H9 (cell line): ENCODE data around the gene ABCG4. TPM values are rescaled to one million over a fixed set of nuclear protein-coding genes. Genes with fewer than 3 reads are reported as not detected.

ENCODE experiments used
- DNase-seq: peaks from one replicate; pipeline ENCODE4 v3.0.0-alpha.2; 2017
- H2AFZ ChIP-seq: one replicate; pipeline ENCODE4 v1.6.1; 2013; ENCODE audit warnings: mild to moderate bottlenecking, low read length, control low read depth, moderate library complexity
- H2AK5ac ChIP-seq: 2 replicates; pipeline ENCODE4 v1.6.1; 2013; ENCODE audit warnings: low read length, control low read depth, mixed read lengths; ENCODE audit not compliant: insufficient read length
- H2BK120ac ChIP-seq: one replicate; pipeline ENCODE4 v1.6.1; 2013; ENCODE audit warnings: low read depth, mild to moderate bottlenecking, low read length, control low read depth, inconsistent platforms; ENCODE audit not compliant: poor library complexity, severe bottlenecking
- H2BK12ac ChIP-seq: 2 replicates; pipeline ENCODE4 v1.6.1; 2013; ENCODE audit warnings: low read length, control low read depth, mixed read lengths, low read depth; ENCODE audit not compliant: insufficient read length
- H2BK15ac ChIP-seq: 2 replicates; pipeline ENCODE4 v1.6.1; 2013; ENCODE audit warnings: low read depth, low read length, control low read depth
- H2BK20ac ChIP-seq: one replicate; pipeline ENCODE4 v1.6.1; 2013; ENCODE audit warnings: low read depth, mild to moderate bottlenecking, low read length, control low read depth, inconsistent platforms; ENCODE audit not compliant: poor library complexity, severe bottlenecking
- H2BK5ac ChIP-seq: 2 replicates; pipeline ENCODE4 v1.6.1; 2013; ENCODE audit warnings: low read length, control low read depth, mixed read lengths; ENCODE audit not compliant: insufficient read length
- H3K14ac ChIP-seq: 2 replicates; pipeline ENCODE4 v1.6.1; 2013; ENCODE audit warnings: low read length, control low read depth; ENCODE audit not compliant: insufficient read depth
- H3K18ac ChIP-seq: 2 replicates; pipeline ENCODE4 v1.6.1; 2013; ENCODE audit warnings: low read depth, mild to moderate bottlenecking, mixed read lengths, low read length, control low read depth; ENCODE audit not compliant: insufficient read length
- H3K23ac ChIP-seq: 2 replicates; pipeline ENCODE4 v1.6.1; 2013; ENCODE audit warnings: low read length, control low read depth, mixed read lengths, low read depth; ENCODE audit not compliant: insufficient read length
- H3K23me2 ChIP-seq: 2 replicates; pipeline ENCODE4 v1.6.1; 2013; ENCODE audit warnings: low read depth, mild to moderate bottlenecking, mixed read lengths, low read length, control low read depth; ENCODE audit not compliant: insufficient read length, poor library complexity, severe bottlenecking
- H3K27ac ChIP-seq: 2 replicates; pipeline ENCODE4 v1.5.1; 2013; ENCODE audit warnings: low read length, control low read depth, mixed read lengths, low read depth; ENCODE audit not compliant: insufficient read length
- H3K27me3 ChIP-seq: 2 replicates; pipeline ENCODE4 v1.6.1; 2013; ENCODE audit warnings: low read length, control low read depth, inconsistent platforms; ENCODE audit not compliant: insufficient read depth
- H3K4ac ChIP-seq: 2 replicates; pipeline ENCODE4 v1.6.1; 2013; ENCODE audit warnings: low read depth, mild to moderate bottlenecking, control low read depth, inconsistent platforms, low read length, moderate library complexity
- H3K4me1 ChIP-seq: 2 replicates; pipeline ENCODE4 v1.6.1; 2013; ENCODE audit warnings: low read length, control low read depth, inconsistent platforms; ENCODE audit not compliant: insufficient read depth
- H3K4me2 ChIP-seq: 2 replicates; pipeline ENCODE4 v1.6.1; 2013; ENCODE audit warnings: low read length, control low read depth, mixed read lengths; ENCODE audit not compliant: insufficient read length, insufficient read depth
- H3K56ac ChIP-seq: 2 replicates; pipeline ENCODE4 v1.6.1; 2013; ENCODE audit warnings: low read depth, mild to moderate bottlenecking, mixed read lengths, low read length, control low read depth; ENCODE audit not compliant: insufficient read length
- H3K79me1 ChIP-seq: 2 replicates; pipeline ENCODE4 v1.6.1; 2013; ENCODE audit warnings: low read depth, mild to moderate bottlenecking, moderate library complexity, low read length, control low read depth, inconsistent platforms; ENCODE audit not compliant: insufficient read depth, poor library complexity, severe bottlenecking
- H3K79me2 ChIP-seq: 2 replicates; pipeline ENCODE4 v1.6.1; 2013; ENCODE audit warnings: low read length, control low read depth, inconsistent platforms; ENCODE audit not compliant: insufficient read depth
- H3K9ac ChIP-seq: 2 replicates; pipeline ENCODE4 v1.6.1; 2013; ENCODE audit warnings: low read length, control low read depth, mixed read lengths; ENCODE audit not compliant: insufficient read length; ENCODE audit errors: extremely low read depth
- H3K9me3 ChIP-seq: one replicate; pipeline ENCODE4 v1.6.1; 2013; ENCODE audit warnings: low read depth, low read length, inconsistent platforms; ENCODE audit not compliant: control insufficient read depth
- H3T11ph ChIP-seq: one replicate; pipeline ENCODE4 v1.6.1; 2013; ENCODE audit warnings: mild to moderate bottlenecking, low read length, control low read depth, inconsistent platforms
- H4K20me1 ChIP-seq: one replicate; pipeline ENCODE4 v1.6.1; 2013; ENCODE audit not compliant: control insufficient read depth, insufficient read length, insufficient read depth
- H4K5ac ChIP-seq: 2 replicates; pipeline ENCODE4 v1.6.1; 2013; ENCODE audit warnings: low read depth, mild to moderate bottlenecking, mixed read lengths, low read length, control low read depth; ENCODE audit not compliant: insufficient read length
- H4K8ac ChIP-seq: replicated peaks from 2 replicates; pipeline ENCODE4 v1.6.1; 2013; ENCODE audit warnings: low read length, control low read depth, mixed read lengths, low read depth; ENCODE audit not compliant: insufficient read length
- H4K91ac ChIP-seq: 2 replicates; pipeline ENCODE4 v1.6.1; 2013; ENCODE audit warnings: low read depth, mild to moderate bottlenecking, moderate library complexity, mixed read lengths, low read length, control low read depth; ENCODE audit not compliant: insufficient read length
- H3K27ac Mint-ChIP-seq, 3 experiments: 2 replicates in 2 of 3; 3 replicates in 1 of 3; pipeline ENCODE4 v1.8.0; 2020 to 2021; ENCODE audit warnings: mixed read lengths in 3 of 3, mild to moderate bottlenecking in 1 of 3, moderate library complexity in 1 of 3
- H3K27me3 Mint-ChIP-seq: 2 replicates; pipeline ENCODE4 v1.8.0; 2021; ENCODE audit warnings: low read depth, mild to moderate bottlenecking, moderate library complexity, mixed read lengths
- H3K36me3 Mint-ChIP-seq, 3 experiments: 2 replicates in 2 of 3; 3 replicates in 1 of 3; pipeline ENCODE4 v1.8.0; 2020 to 2021; ENCODE audit warnings: low read depth in 3 of 3, mixed read lengths in 3 of 3; ENCODE audit not compliant: insufficient read depth in 1 of 3
- H3K4me1 Mint-ChIP-seq, 2 experiments: 2 replicates each; pipeline ENCODE4 v1.8.0; 2020; ENCODE audit warnings: mixed read lengths in 2 of 2
- H3K4me3 Mint-ChIP-seq, 2 experiments: 2 replicates in 1 of 2; 3 replicates in 1 of 2; pipeline ENCODE4 v1.8.0; 2020 to 2021; ENCODE audit warnings: mild to moderate bottlenecking in 2 of 2, mixed read lengths in 2 of 2, moderate library complexity in 1 of 2
- H3K9me3 Mint-ChIP-seq, 2 experiments: 2 replicates in 1 of 2; 3 replicates in 1 of 2; pipeline ENCODE4 v1.8.0; 2020; ENCODE audit warnings: mild to moderate bottlenecking in 2 of 2, mixed read lengths in 2 of 2, moderate library complexity in 1 of 2
- CTCF ChIP-seq: fragments of 200-600 bp; sonication (generic); conservative IDR thresholded peaks from 3 replicates; pipeline ENCODE4 v1.8.0; 2021; ENCODE audit warnings: antibody characterized with exemption, mild to moderate bottlenecking
- WGBS: extraction: QIAGEN DNeasy Blood & Tissue Kit; methylation state at CpG from one replicate; pipeline ENCODE4 v1.1.7; 2013; ENCODE audit warnings: missing lambda C conversion rate, low lambda C conversion rate, mixed read lengths; ENCODE audit not compliant: insufficient read length; ENCODE audit errors: extremely low coverage; 5-methylcytosine and 5-hydroxymethylcytosine counted together
- total RNA-seq: library from RNA; stranded (reverse); gene quantifications from 2 replicates; pipeline ENCODE4 v1.2.1, GENCODE V29; 2021

ABCG4 gene
- total RNA-seq, 1 experiment from 2014 or later: 1.2 TPM

DNA sequence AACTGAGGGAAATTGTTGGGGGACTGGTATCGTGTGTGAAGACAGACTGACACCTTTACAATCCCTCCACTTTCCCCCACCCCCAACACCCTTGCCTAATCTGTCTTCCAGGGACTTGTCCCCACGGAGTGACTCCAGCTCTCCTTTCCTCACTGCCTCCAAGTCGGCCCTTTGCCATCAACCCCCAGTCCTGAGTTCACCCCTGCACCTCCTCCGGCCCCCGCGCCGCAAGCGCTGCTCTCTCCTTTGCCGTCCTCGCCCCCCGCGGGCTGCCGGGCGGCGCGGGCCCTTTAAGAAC is 183 bp upstream of the ABCG4 start:
- Histone ChIP-seq H4K20me1 (no peaks in the 10 kb centered on the region), H3T11ph (no peak overlapping the region), H3K27me3 (peaks cover 20% of the 10 kb centered on the region), H2BK12ac (no peak overlapping the region), H3K9ac (no peak overlapping the region), H3K14ac (no peak overlapping the region), H3K79me1 (no peaks in the 10 kb centered on the region), H3K23ac (no peak overlapping the region), H2BK120ac (no peak overlapping the region), H3K18ac (no peak overlapping the region), H2AFZ (no peak overlapping the region), H3K9me3 (no peaks in the 10 kb centered on the region), H3K79me2 (no peaks in the 10 kb centered on the region), H2BK15ac (no peak overlapping the region), H2BK20ac (no peak overlapping the region), H4K5ac (no peak overlapping the region), H3K4ac (no peak overlapping the region), H3K23me2 (peaks cover 16% of the 10 kb centered on the region), H3K4me2 (peak overlapping the region; percentile 83), H4K91ac (no peak overlapping the region), H3K4me1 (no peaks in the 10 kb centered on the region; the same call in 1 of the 2 replicates), H2AK5ac (no peak overlapping the region), H2BK5ac (no peak overlapping the region), H3K27ac (no peak overlapping the region), H4K8ac (no peak overlapping the region), H3K56ac (no peak overlapping the region)
- H3K27me3 Mint-ChIP-seq: peaks cover 75% of the 10 kb centered on the region
- no peaks in the 10 kb centered on the region for H3K9me3 Mint-ChIP-seq
- no peak for TF ChIP-seq CTCF
- H3K27ac Mint-ChIP-seq: no peak overlapping the region
- no peak for DNase-seq
- WGBS: no CpG with 5 or more reads among the region's 16 CpGs
- H3K4me3 Mint-ChIP-seq: peak overlapping the region; percentile 68 to 88
- H3K36me3 Mint-ChIP-seq: no peaks in the 10 kb centered on the region; a peak in 2 of 7 replicates
- H3K4me1 Mint-ChIP-seq: peaks cover 21 to 36% of the 10 kb centered on the region in 2 experiments
